ENCODE results near the gene SETD3. TPM values are rescaled to one million over a fixed set of nuclear protein-coding genes. Genes with fewer than 3 reads are reported as not detected.

The SETD3 gene
- total and polyA plus RNA-seq, 2 donors (not counting 1 experiment from before 2014, with no cell fraction given), result 11.0 to 32.1 TPM

- peaks cover 6 to 7% of the 10 kb centered on the region in 2 donors for H3K4me1 ChIP-seq (ENCODE audit: control insufficient read depth in 2 of 2, insufficient read depth in 2 of 2, low read length in 2 of 2)
- H3K27me3 ChIP-seq (replicated peaks in 1 of 4; ENCODE audit: control extremely low read depth in 1 of 4, control insufficient read depth in 3 of 4, insufficient read depth in 4 of 4, low read length in 3 of 4), result no peaks in the 10 kb centered on the region
- no peak overlapping the region for H3K4me3 Mint-ChIP-seq
- H3K27ac ChIP-seq (ENCODE audit: low read length in 2 of 2), result peak overlapping the region in 1 of 2 donors; percentile 47
- H3K9me3 Mint-ChIP-seq (ENCODE audit: insufficient read depth), result no peaks in the 10 kb centered on the region
- peaks cover 0 to 41% of the 10 kb centered on the region in 2 experiments for H3K36me3 ChIP-seq (replicated peaks in 1 of 2; ENCODE audit: control extremely low read depth in 1 of 2, control insufficient read depth in 1 of 2, extremely low read depth in 1 of 2, insufficient read depth in 2 of 2, low read length in 1 of 2)
- H3K9ac ChIP-seq (ENCODE audit: low read length), result no peak overlapping the region
- H3K9me3 ChIP-seq (ENCODE audit: control extremely low read depth in 1 of 3, control insufficient read depth in 2 of 3, insufficient read depth in 1 of 3, low read length in 2 of 3), result no peaks in the 10 kb centered on the region
- no peaks in the 10 kb centered on the region for H3K79me2 ChIP-seq (ENCODE audit: control insufficient read depth, insufficient read depth, low read length)
- TF ChIP-seq CTCF (IDR thresholded peaks at IDR 0.05) (no peak), EZH2 (IDR thresholded peaks at IDR 0.05; ENCODE audit: borderline replicate concordance, insufficient read depth, low read depth, low read length, poor library complexity, severe bottlenecking) (no peak)
- no peak overlapping the region for H3K4me3 ChIP-seq (ENCODE audit: control extremely low read depth in 1 of 5, extremely low read depth in 1 of 5, insufficient read depth in 1 of 5, low read depth in 2 of 5, low read length in 4 of 5)
- peaks cover 20% of the 10 kb centered on the region for H3K4me1 Mint-ChIP-seq
- WGBS (ENCODE audit: insufficient coverage), result no CpG with 5 or more reads among the region's 4 CpGs
- no peak for ATAC-seq (ENCODE audit: low read depth)
- H4K20me1 ChIP-seq (ENCODE audit: control insufficient read depth, insufficient read depth, low read length, poor library complexity, severe bottlenecking), result no peaks in the 10 kb centered on the region
- no peak overlapping the region for H3K27ac Mint-ChIP-seq
- CTCF ChIA-PET, result interaction anchor here (0.6 to 3.6 kb wide), 2 partner anchors 10 to 14 kb away, joined by 4 to 31 read pairs; no protein-coding TSS in a partner anchor
- no peak overlapping the region for H3K4me2 ChIP-seq (replicated peaks; ENCODE audit: low read depth, low read length, poor library complexity, severe bottlenecking)
- no peak for DNase-seq
- POLR2A ChIA-PET, result no interaction called here
- intact Hi-C loops (cut with micrococcal nuclease), result no loop called here
- no peaks in the 10 kb centered on the region for H3K27me3 Mint-ChIP-seq
- no peak overlapping the region for H2AFZ ChIP-seq (ENCODE audit: insufficient read depth, low read depth, low read length, poor library complexity, severe bottlenecking)
These were observed 79.4 kb downstream of the SETD3 start for GRCh38 chr14:99401211-99401610.

GRCh38 chr14:99397698-99398097 is 83.0 kb downstream of the SETD3 start:
- Mint-ChIP-seq H3K27ac (no peak overlapping the region), H3K4me1 (peaks cover 18% of the 10 kb centered on the region), H3K27me3 (no peaks in the 10 kb centered on the region), H3K4me3 (no peak overlapping the region), H3K9me3 (ENCODE audit: insufficient read depth) (no peaks in the 10 kb centered on the region)
- no peak for DNase-seq
- ATAC-seq (ENCODE audit: low read depth), result no peak
- Histone ChIP-seq H3K27me3 (replicated peaks in 1 of 4; ENCODE audit: control extremely low read depth in 1 of 4, control insufficient read depth in 3 of 4, insufficient read depth in 4 of 4, low read length in 3 of 4) (no peaks in the 10 kb centered on the region), H3K27ac (ENCODE audit: low read length in 2 of 2) (no peak overlapping the region), H3K4me2 (replicated peaks; ENCODE audit: low read depth, low read length, poor library complexity, severe bottlenecking) (no peak overlapping the region), H4K20me1 (ENCODE audit: control insufficient read depth, insufficient read depth, low read length, poor library complexity, severe bottlenecking) (no peaks in the 10 kb centered on the region), H3K4me1 (ENCODE audit: control insufficient read depth in 2 of 2, insufficient read depth in 2 of 2, low read length in 2 of 2) (peaks cover 6 to 7% of the 10 kb centered on the region in 2 donors), H2AFZ (ENCODE audit: insufficient read depth, low read depth, low read length, poor library complexity, severe bottlenecking) (no peak overlapping the region), H3K9ac (ENCODE audit: low read length) (no peak overlapping the region), H3K36me3 (replicated peaks in 1 of 2; ENCODE audit: control extremely low read depth in 1 of 2, control insufficient read depth in 1 of 2, extremely low read depth in 1 of 2, insufficient read depth in 2 of 2, low read length in 1 of 2) (peaks cover 0 to 24% of the 10 kb centered on the region in 2 experiments), H3K9me3 (ENCODE audit: control extremely low read depth in 1 of 3, control insufficient read depth in 2 of 3, insufficient read depth in 1 of 3, low read length in 2 of 3) (no peaks in the 10 kb centered on the region), H3K79me2 (ENCODE audit: control insufficient read depth, insufficient read depth, low read length) (no peaks in the 10 kb centered on the region), H3K4me3 (ENCODE audit: control extremely low read depth in 1 of 5, extremely low read depth in 1 of 5, insufficient read depth in 1 of 5, low read depth in 2 of 5, low read length in 4 of 5) (no peak overlapping the region)
- WGBS (ENCODE audit: insufficient coverage), result no CpG with 5 or more reads among the region's 2 CpGs
- CTCF ChIA-PET, result no interaction called here
- intact Hi-C loops (cut with micrococcal nuclease), result no loop called here
- TF ChIP-seq EZH2 (IDR thresholded peaks at IDR 0.05; ENCODE audit: borderline replicate concordance, insufficient read depth, low read depth, low read length, poor library complexity, severe bottlenecking), result no peak
- TF ChIP-seq CTCF (IDR thresholded peaks at IDR 0.05), result no peak
- POLR2A ChIA-PET, result no interaction called here
